GM04503 (cell line): Measurements from ENCODE around the gene PPM1H.
"Not testable (repeated sequence)": the region's sequence is repeated elsewhere in the genome, so short reads cannot be mapped to it uniquely, and the experiment has no call there.

ENCODE experiments used
- DNase-seq: peaks from one replicate; pipeline ENCODE4 v3.0.0-alpha.2; 2012; ENCODE audit warnings: low read depth

PPM1H gene

DNA sequence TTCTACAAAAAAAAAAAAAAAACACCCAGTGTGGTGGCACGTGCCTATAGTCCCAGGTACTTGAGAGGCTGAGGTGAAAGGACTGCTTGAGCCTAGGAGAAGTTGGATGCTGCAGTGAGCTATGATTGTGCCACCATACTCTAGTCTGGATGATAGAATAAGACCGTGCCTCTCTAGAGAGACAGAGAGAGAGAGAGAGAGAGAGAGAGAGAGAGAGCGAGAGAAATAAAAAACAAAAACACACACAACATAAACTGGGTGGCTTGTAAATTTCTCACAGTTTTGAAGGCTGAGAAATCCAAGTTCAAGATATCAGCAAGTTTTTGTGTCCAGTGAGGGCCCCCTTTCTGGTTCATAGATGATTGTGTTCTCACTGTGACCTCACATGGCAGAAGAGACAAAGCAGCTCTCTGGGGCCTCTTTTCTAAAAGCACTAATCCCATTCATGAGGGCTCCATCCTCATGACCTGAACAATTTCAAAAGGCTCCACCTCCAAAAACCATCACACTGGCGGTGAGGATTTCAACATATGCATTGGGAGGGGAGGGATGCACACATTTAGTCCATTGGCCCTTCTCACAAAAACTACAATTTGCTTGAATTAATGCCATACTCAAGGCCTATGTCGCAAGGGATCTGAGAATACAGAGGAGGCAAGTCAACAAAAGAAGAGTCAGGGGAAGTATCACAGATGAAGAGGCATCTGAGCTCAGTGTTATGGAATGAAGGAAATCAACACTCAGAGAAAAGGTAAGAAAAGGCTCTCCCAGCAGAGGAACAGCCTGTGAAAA lies 94.9 kb downstream of the PPM1H start:
- no peak for DNase-seq

DNA sequence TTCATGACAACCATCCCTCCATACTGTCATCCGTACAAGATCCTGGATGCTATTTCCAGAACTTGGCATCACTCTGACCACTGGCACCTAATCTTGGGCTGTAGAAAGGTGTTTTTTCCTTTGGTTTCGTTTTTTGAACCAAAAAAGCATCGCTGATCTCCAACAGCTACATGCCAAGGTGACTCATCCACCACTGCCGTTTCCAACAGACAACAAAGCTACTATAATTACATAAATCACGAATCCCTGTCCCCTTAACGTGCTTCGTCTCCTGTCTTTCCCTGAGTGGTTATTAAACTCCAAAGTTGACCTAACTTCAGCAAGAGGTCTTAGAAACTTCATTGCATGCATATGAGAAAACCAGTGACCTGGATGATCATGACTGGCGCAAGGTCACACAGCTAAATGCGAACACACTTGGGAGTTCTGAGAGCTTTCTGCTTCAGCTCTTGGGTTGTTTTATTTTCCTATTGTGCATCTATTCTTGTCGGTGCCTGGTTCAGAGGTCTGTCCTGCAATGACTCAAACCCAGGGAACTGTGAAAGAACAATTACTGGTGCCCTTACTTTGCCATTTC lies 99.9 kb downstream of the PPM1H start:
- no peak for DNase-seq

DNA sequence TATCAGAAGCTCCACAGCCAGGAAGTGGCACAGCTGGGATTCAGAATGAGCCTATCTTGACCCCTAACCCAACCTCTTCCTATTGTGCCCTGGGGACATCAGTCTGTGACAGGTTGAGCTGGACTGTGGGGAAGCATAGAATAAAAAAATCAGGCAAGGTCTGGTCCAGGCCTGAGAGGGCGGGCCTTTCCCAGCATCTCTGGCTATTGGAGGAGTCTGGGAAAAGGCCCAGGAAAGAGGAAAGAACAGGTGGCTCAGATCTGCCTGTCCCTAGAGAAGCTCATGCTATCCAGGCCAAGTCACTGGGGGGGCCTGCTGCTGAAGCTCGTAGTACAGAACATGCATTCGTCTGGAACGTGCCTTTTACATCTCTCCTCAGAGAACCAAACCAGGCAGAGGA lies 100.5 kb downstream of the PPM1H start:
- no peak for DNase-seq

DNA sequence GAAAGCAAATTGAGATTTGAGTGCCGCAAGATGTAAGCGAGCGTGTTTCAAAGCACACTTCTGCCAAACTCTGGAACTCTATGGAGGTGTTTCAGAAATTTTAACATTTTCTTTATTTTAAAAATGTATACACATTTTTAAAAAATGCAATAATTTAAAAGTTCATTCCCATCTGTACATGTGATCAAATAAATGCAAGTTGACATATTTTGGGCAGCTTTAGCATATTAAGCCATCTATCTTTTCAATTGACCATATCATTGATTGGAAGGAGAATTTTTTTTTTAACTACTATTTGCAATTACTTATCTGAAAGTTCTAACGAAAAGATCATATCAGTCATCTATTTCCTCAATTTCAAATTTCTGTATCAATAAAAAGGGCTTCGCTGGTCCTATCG lies 101.3 kb downstream of the PPM1H start:
- DNase-seq = no peak

DNA sequence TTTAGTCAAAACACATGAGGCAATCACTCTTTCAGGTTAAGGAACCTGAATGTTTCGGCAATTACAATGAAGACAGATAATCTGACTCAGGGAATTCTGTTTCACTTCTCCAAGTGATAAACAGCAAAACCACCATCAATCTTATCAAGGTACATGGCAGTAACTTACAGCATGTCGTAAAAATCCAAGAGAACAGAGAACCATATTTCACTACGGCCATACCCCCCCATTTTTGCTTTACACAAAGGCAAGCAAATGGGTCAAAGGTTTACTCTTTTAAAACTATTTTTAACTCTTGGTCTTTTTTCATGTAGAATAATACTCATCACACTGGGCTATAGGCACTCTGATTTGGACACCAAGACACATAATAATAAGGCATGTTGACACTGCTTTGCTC lies 102.4 kb downstream of the PPM1H start:
- DNase-seq = no peak

DNA sequence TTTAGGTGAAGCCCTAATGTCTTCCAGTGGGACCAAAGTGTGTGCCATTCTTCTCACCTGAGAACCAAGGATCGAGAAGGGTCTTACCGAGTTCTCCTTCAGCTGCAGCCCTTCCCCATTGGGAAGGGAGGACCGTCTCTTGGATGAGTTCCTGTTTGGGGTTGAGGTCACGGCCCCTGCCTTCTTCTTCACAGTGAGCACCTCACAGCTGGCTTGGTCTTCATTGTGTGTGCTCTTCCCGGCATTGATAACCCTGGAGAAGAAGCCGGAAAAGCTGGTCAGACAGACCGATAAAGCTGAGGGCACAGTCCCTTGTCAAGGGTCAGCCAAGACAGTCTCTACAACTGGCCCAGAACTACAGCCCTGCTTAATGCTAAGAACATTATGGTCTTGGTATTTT lies 102.9 kb downstream of the PPM1H start:
- no peak for DNase-seq

DNA sequence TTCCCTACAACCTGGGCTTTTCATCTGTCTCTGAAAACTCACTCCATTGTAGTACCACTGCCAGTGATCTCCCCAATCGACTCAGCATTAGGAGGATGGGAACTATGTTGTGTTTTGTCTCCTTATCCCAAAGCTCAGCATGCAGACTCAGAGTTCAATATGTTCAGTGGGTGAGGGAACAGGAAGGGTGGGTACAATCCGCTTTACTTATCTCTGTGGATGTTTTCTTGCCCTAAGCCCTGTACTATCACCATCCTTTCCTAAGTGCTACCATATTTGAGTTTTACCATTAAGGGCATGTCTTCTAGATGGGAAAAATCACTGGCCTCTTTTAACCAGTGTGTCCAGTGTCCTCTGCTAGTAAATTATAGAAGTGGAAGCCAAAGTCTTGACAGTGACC lies 107.1 kb downstream of the PPM1H start:
- no peak for DNase-seq

DNA sequence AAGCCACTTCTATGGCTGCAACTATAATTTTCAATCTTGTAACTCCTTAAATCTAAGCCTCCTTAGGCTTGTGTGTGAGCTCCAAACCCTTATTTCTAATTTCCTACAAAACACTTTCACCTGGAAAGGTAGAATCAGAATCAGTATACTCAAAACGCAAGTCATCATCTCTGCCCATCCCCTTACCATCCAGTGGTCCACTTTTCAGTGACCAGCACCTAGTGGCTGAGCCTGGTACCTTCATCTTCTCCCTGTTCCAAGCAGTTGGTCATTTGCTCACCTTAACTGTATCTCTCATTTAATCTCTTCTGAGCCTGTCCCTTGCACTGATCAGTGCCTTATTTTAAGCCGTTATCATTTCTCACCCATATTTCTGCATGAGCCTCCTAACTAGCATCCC lies 107.9 kb downstream of the PPM1H start:
- no peak for DNase-seq

DNA sequence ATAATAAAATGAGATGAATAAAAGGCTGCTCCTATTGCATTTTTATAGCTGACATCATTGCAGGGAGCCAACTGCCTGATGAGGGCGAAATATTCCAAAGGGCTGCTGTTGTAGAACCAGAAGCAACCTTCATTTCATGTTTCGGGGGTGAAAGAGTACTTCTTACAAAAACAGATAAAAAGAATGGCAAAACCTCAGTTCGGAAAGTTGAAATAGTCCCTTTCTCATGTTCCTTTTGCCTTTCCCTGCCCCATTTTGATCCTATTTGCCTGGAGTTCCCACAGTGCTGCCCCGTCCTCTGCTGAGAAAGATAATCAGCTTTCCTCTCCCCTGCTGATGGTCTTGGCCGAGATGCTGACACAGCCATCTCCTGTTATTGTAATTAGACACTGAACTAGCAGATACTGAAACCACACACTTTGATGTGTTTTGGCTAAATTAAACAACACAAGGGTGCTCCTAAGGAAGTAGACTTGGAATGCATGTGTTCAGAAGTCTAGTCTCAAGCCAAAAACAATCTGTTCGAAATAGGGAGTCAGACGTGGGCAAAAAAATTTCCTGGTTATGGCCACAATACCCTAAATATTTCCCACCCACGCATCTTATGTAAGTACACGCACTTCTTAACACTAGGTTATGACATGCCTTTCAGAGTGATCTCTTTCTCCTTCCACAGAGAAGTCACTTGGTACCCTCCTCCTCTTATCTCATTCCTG lies 117.2 kb downstream of the PPM1H start:
- DNase-seq = no peak

DNA sequence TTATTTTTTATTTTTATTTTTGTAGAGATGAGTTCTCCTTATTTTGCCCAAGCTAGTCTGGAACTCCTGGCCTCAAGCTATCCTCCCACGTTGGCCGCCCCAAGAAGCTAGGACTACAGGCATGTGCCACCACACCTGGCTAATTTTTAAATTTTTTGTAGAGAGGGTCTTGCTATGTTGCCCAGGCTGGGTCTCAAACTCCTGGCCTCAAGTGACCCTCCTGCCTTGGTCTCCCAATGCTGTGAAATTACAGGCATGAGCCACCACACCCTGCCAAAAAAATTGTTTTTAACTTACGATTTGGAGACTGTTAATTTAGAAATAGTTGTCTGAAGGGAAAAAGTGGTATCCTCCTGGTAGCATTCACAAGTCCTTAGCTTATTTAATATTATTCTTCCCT lies 120.7 kb downstream of the PPM1H start:
- DNase-seq = no peak

DNA sequence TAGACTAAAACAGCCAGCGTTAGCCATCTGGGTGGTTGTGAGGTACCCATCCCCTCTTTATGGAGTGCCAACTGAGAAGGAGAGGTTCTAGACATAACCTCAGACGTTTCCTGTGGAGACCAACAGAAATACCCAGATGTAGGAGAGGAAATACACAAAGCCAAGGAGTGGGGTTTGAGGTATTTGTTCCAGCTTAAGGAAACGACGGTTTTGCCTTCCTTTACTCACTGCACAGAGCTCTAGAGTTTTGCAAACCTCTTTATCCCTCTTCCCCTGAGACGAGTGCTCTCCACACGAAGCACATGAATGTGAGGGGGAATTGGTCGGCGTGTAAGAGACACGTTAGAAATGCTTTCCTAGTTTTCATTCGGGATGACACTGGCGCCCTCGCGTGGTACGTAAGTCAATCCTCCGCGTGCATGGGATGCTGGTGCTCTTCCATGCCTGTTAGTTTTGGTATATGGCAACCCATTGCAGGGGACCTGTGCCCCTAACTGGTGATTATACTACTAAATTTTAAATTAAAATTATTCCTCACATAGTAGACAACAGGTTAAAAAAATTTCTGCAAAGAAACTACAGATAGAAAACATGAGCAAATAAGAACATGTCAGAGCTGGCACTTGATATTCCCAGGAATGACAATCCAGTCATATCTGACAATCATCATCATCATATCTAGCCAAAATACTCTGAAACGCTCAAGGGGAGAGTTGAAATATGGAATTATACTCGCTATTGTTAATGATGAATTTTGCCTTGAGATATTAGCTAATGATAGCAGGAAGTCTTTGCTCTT lies 121.7 kb downstream of the PPM1H start:
- no peak for DNase-seq

DNA sequence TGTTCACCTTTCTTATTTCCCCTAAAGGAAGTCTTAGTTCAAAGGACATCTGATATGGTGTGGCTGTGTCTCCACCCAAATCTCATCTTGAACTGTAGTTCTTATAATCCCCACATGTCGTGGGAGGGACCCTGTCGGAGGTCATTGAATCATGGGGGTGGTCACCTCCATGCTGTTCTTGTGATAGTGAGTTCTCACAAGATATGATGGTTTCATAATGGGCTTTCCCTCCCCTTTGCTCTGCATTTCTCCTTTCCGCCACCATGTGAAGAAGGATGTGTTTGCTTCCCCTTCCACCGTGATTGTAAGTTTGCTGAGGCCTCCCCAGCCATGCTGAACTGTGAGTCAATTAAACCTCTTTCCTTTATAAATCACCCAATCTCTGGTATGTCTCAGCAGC lies 123.5 kb downstream of the PPM1H start:
- not testable (repeated sequence) for DNase-seq

DNA sequence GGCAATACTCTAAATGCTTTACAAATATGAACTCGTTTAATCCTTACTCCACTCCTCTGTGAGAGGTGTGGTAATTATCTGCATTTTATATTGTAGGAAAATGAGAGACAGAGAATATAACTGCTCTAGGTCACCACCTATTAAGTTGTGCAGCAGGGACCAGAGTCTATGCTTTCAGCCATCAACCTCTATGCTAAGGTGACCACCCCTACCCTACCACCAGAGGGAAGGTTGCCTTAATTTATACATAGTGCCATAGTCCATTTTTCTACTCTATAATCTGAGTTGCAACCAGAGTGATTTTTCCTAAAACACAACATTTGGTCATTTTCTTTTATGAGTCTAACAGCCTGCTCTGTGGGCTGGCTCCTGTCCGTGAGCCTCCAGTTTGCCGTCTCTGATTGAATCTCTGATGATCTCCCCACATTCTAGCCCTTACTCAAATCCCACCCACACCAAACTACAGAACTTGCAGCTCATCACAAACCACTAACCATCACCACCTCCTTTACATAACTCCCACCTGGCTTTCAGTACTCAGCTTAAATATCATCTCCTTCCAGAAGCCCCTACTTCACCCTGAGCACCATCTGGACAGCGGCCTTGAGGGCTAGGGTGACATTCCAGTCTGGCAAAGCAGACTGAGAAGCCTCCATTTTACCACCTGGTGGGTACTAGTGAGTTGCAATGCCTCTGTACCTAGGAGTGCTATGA lies 126.6 kb downstream of the PPM1H start:
- DNase-seq = no peak

DNA sequence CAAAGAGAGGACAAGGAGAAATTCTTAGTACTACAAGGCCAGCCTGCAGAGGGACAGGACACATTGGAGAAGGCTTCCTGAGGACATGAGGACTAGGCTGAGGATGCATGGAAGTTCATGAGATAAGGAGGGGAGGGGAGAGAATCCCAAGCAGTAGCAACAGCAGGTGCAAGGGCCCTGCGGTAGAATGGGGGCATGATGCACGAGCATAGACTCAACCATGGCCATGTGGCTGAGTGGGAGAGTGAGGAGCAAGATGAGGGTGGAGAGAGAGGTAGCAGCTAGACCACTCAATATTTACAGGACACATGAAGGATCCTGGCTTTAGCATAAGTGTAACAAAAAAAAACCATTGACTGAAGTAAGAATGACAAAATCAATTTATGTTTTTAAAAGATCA lies 128.1 kb downstream of the PPM1H start:
- DNase-seq = no peak

DNA sequence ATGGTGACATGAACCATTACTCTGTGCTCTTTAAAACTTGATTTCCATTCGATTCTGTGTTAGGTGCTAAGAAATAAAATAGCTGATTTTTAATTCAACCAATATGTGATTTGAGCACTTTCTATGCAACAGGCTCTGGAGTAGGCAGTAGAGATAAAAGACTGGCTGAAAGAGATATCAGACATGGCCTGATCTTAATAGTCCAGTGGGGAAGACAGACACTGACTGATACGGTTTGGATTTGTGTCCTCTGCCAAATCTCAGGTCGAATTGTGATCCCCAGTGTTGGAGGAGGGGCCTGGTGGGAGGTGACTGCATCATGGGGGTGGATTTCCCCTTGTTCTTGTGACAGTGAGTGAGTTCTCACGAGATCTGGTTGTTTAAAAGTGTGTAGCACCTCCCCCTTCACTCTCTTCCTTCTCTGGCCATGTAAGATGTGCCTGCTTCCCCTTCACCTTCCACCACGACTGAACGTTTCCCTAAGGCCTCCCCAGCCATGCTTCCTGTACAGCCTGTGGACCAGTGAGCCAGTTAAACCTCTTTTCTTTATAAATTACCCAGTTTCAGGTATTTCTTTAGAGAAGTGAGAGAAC lies 128.6 kb downstream of the PPM1H start:
- DNase-seq = no peak

DNA sequence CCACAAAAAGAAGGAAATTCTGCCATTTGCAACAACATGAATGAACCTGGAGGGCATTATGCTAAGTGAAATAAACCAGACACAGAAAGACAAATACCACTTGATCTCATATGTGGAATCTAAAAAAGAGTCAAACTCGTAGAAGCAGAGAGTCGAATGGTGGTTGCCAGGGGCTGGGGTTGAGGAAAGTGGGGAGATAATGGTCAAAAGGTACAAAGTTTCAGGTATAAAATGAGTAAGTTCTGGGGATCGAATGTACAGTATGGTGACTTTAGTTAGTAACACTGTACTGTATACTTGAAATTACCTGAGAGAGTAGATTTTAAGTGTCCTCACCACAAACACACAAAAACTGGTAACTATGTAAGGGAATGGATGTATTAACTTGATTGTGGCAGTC lies 129.4 kb downstream of the PPM1H start:
- no peak for DNase-seq

DNA sequence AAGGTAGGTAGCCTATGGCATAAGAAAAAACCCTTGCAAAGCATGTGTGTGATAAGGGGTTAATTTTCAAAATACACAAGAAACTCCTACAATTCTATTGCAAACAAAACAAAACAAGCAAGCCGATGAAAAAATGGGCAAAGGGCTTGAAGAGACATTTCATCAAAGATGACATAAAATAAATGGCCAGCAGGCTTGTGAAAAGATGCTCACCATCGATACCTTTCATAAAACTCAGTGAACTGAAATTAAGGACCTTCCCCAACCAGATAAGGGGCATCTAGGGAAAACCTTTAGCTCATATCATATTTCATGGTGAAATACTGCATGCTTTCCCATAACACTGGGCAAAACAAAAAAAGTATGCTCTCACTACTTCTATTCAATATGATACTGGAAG lies 131.2 kb downstream of the PPM1H start:
- DNase-seq = no peak

DNA sequence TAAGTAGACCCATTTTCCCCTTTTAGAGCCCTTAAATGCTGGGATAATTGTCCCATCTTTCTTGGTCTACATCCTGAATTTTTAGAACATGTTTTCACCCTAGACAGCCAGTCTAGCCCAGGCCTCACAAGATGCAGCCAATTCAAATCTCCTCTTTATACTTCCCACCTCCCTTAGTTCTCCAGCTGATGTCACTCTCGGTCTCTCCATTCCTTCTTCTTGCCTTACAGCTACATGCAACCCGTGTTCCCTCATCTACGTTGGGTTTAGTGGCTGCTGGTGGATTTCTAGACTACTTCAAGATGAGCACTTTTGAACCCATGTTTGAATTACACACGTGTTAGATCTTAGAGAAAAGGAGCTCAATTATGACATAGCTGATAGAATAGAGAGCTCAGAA lies 132.0 kb downstream of the PPM1H start:
- DNase-seq = no peak

DNA sequence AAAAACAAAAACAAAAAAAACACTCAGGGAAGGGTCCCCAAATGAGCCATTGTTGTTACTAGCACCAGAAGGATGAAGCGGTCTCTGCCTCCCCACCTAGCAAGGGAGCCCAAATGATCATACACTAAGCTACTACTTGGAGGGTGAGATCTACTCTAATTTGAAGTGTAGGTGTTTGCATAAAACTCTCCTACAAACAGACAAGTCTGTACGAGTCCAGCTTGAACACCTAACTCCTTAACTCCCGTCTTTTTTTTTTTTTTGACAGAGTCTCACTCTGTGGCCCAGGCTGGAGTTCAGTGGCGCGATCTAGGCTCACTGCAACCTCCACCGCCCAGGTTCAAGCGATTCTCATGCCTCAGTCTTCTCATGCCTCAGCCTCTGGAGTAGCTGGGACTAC lies 132.6 kb downstream of the PPM1H start:
- DNase-seq = no peak

DNA sequence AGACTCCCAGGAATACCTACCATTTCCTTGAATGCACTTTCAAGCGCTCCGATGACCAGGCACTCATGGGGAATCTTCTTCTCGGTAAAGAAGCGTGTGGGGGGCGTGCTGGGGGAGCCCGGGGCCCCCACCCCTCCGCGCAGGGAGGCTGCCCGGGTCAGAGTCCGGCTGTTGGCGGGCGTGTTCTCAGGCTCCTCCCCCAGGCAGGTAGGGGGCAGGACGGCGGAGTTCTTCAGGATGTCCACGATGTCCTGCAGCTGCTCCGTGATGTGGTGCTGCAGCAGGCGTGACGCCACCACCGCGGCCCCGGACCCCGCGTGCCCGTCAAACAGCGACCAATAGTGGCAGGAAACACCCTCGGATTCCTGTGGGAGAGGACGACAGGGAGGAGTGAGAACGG lies 133.2 kb downstream of the PPM1H start:
- no peak for DNase-seq

DNA sequence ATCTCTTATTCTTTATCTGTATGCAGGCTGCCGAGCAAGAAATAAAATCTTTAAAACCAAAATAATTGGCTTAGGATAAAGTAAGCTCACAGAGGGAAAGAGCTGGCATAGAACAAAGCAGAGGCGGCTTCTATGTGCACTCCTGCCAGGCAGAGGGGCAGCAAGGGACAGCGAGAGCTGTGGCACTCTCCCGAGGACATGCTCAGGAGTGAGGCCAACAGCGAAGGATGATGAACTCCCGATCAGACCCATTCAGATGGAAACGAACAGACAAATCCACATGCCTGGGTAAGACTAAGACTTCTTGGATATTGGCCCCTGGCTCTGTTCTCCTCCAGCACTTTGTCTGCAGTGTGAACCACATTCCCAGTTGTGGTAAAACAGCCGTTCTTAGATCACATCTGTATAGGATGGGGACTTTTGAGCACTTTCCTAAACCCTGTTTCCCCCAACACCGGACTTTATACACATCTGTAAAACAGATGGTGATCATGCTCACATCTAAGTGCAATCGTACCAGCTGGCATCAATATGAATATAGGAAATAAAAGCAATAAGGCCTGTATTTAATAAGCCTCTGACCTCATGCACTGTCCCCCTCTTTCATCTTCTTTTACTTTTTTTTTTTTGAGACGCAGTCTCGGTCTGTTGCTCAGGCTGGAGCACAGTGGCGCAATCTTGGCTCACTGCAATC lies 134.1 kb downstream of the PPM1H start:
- no peak for DNase-seq
